ENCODE data around the gene ADCY1.

The ADCY1 gene

DNA sequence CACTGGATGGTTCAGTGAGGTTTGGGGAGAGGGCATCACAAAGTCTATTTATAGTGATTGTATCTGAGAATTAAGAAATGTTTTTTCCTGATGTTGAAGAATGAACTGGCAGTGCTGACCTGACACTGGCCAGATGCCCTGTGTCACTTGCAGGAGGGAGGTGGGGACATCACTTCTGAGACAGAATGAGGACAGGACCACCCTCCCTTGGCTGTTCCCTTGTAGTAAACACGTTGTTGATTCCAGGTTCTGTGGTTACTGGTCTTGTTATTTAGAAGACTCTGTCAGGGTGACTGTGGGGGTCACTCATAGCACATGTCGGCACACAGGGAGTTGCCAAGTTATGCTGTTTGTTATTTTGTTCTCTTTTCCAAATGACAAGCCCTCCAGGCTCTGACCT, 126.4 kb downstream of the ADCY1 start:
- no peak overlapping the region for H3K27ac ChIP-seq
- H3K4me3 ChIP-seq (ENCODE audit: low read depth, low read length), result no peak overlapping the region
- H3K9me3 ChIP-seq (ENCODE audit: severe bottlenecking), result no peaks in the 10 kb centered on the region
- TF ChIP-seq, protein P1, sequence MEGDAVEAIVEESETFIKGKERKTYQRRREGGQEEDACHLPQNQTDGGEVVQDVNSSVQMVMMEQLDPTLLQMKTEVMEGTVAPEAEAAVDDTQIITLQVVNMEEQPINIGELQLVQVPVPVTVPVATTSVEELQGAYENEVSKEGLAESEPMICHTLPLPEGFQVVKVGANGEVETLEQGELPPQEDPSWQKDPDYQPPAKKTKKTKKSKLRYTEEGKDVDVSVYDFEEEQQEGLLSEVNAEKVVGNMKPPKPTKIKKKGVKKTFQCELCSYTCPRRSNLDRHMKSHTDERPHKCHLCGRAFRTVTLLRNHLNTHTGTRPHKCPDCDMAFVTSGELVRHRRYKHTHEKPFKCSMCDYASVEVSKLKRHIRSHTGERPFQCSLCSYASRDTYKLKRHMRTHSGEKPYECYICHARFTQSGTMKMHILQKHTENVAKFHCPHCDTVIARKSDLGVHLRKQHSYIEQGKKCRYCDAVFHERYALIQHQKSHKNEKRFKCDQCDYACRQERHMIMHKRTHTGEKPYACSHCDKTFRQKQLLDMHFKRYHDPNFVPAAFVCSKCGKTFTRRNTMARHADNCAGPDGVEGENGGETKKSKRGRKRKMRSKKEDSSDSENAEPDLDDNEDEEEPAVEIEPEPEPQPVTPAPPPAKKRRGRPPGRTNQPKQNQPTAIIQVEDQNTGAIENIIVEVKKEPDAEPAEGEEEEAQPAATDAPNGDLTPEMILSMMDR (IDR thresholded peaks at IDR 0.05; ENCODE audit: low read depth, low read length), result no peak
- no peak for DNase-seq
- H3K36me3 ChIP-seq, result no peaks in the 10 kb centered on the region
- no peaks in the 10 kb centered on the region for H3K27me3 ChIP-seq (ENCODE audit: insufficient read depth, low read depth, severe bottlenecking)

DNA sequence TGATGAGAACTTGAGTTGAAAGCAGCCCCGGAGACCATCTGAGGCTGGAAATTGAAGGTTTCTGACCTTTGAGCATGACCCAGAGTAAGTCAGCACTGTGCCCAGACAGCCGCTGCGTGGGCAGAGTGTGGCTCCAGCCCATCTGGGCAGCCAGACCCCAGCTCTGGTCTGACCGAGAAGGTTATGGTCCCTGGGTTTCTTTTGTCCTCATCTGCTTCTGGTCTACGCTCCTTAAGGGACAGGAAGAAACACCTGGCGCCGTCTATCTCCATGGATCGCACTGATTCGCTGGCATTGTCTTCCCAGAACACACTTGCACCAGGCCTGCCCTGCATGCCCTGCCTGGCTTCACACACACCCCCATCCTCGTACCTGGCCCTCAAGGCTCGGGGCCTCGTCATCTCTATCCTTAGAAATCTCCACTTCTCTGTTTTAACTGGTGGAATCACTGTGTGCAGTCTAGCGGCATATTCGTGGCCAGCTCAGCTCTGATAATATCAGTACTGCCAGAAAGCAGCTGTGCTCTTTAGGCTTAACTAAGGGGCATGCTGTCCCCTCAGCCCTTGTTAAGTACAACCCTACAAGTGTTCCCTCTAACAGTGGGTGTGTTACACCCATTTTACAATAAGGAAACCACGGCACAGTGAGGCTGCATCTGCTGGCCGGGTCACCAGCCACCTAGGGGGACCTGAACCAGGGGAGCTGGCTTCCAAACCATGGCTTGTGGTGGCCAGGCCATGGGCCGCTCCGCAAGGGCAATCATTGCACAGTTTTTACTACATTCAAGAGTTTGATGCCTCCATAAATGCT, 127.7 kb downstream of the ADCY1 start:
- Histone ChIP-seq H3K4me3 (ENCODE audit: low read depth, low read length) (no peak overlapping the region), H3K27ac (no peak overlapping the region), H3K27me3 (ENCODE audit: insufficient read depth, low read depth, severe bottlenecking) (no peaks in the 10 kb centered on the region), H3K9me3 (ENCODE audit: severe bottlenecking) (no peaks in the 10 kb centered on the region), H3K36me3 (no peaks in the 10 kb centered on the region)
- no peak for DNase-seq
- TF ChIP-seq, protein P1 (IDR thresholded peaks at IDR 0.05; ENCODE audit: low read depth, low read length), result no peak

DNA sequence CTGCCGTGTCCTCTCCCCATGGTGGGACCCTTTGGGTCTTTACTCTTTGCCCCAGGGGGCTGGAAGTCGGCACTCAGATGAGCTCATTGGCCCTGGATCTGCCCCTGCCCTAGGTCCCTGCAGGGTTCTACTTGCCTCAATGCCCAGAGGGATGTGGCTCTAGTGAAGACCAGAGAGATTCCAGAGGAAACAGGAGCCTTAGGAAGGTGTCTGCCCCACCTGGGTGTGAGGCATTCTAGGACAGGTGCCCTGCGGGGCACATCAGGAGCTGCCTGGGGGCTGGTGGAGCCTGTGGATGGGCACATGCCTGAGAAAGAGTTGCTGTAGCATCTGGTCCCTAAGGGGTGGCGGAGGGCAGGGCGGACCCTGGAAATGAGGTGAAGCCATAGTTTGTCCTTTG, 128.6 kb downstream of the ADCY1 start:
- Histone ChIP-seq H3K27ac (no peak overlapping the region), H3K9me3 (ENCODE audit: severe bottlenecking) (no peaks in the 10 kb centered on the region), H3K36me3 (no peaks in the 10 kb centered on the region), H3K27me3 (ENCODE audit: insufficient read depth, low read depth, severe bottlenecking) (no peaks in the 10 kb centered on the region), H3K4me3 (ENCODE audit: low read depth, low read length) (no peak overlapping the region)
- TF ChIP-seq, protein P1 (IDR thresholded peaks at IDR 0.05; ENCODE audit: low read depth, low read length), result no peak
- DNase-seq, result no peak

DNA sequence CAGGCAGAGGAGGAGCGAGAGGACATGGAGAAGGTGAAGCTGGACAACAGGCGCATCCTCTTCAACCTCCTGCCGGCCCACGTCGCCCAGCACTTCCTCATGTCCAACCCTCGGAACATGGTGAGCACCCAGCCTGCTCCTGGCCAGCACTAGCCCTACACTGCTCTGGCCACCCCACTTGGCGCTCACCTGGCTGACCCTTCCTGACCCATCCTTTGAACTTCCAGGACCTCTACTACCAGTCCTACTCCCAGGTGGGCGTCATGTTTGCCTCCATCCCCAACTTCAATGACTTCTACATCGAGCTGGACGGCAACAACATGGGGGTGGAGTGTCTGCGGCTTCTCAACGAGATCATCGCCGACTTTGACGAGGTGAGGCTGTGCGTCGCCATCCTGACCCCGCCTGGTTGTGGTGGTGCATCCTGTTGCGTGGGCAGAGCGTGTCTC, 129.2 kb downstream of the ADCY1 start:
- no peaks in the 10 kb centered on the region for H3K36me3 ChIP-seq
- no peaks in the 10 kb centered on the region for H3K27me3 ChIP-seq (ENCODE audit: insufficient read depth, low read depth, severe bottlenecking)
- H3K27ac ChIP-seq, result no peak overlapping the region
- no peak overlapping the region for H3K4me3 ChIP-seq (ENCODE audit: low read depth, low read length)
- H3K9me3 ChIP-seq (ENCODE audit: severe bottlenecking), result no peaks in the 10 kb centered on the region
- TF ChIP-seq, protein P1 (IDR thresholded peaks at IDR 0.05; ENCODE audit: low read depth, low read length), result no peak
- DNase-seq, result no peak

DNA sequence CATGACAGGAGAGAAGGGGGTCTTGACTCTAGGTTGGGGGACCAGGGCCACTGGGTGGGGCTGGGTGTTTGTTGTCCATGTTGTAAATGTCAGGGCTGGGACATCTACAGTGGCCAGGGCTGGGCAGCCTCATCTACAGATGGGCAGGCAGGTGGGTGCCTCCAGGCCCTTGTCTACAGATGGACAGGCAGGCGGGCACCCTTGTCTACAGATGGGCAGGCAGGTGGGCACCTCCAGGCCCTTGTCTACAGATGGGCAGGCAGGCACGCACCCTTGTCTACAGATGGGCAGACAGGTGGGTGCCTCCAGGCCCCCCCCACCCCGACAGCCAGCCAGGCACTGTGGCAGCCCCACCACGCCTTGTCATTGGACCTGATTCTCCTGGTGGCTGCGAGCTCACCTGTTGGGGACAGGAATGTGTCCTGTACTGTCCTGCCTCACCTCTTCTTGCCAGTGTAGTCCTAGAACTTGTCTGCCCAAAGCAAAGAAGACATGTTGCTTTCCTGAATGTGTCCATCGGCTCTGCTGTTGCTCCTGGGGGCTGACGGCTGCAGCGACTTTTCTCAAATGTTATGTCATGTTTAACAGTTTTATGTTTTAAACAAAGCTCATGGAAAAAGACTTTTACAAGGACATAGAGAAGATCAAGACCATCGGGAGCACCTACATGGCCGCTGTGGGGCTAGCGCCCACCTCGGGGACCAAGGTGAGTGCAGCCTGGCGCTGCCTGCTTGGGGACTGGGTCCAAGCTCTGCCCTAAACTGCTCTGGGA, 129.9 kb downstream of the ADCY1 start:
- Histone ChIP-seq H3K4me3 (ENCODE audit: low read depth, low read length) (no peak overlapping the region), H3K9me3 (ENCODE audit: severe bottlenecking) (no peaks in the 10 kb centered on the region), H3K27me3 (ENCODE audit: insufficient read depth, low read depth, severe bottlenecking) (no peaks in the 10 kb centered on the region), H3K27ac (no peak overlapping the region), H3K36me3 (no peaks in the 10 kb centered on the region)
- TF ChIP-seq, protein P1 (IDR thresholded peaks at IDR 0.05; ENCODE audit: low read depth, low read length), result no peak
- DNase-seq, result no peak

Measured in WERI-Rb-1 (cell line).